Cerebellar cortex (tissue), 1 donor: Measurements from ENCODE around the gene ACTMAP.
"Not testable (repeated sequence)": the region's sequence is repeated elsewhere in the genome, so short reads cannot be mapped to it uniquely, and the experiment has no call there.

Experiments
- DNase-seq: peaks from one replicate; pipeline ENCODE4 v3.0.0-alpha.2; 2015; ENCODE audit warnings: low spot score

Gene ACTMAP, protein sequence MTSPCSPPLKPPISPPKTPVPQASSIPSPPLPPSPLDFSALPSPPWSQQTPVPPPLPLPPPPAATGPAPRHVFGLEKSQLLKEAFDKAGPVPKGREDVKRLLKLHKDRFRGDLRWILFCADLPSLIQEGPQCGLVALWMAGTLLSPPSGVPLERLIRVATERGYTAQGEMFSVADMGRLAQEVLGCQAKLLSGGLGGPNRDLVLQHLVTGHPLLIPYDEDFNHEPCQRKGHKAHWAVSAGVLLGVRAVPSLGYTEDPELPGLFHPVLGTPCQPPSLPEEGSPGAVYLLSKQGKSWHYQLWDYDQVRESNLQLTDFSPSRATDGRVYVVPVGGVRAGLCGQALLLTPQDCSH

GRCh38 chr19:40750058-40750873, at the start of gene ACTMAP:
Gene ACTMAP, minus strand, starts transcription at chr19:40750477. Its CDS starts 674 bp downstream, at chr19:40749803.
- peak; percentile 100 for DNase-seq

GRCh38 chr19:40799558-40800338, 49.5 kb upstream of the ACTMAP start:
- no peak for DNase-seq

DNA sequence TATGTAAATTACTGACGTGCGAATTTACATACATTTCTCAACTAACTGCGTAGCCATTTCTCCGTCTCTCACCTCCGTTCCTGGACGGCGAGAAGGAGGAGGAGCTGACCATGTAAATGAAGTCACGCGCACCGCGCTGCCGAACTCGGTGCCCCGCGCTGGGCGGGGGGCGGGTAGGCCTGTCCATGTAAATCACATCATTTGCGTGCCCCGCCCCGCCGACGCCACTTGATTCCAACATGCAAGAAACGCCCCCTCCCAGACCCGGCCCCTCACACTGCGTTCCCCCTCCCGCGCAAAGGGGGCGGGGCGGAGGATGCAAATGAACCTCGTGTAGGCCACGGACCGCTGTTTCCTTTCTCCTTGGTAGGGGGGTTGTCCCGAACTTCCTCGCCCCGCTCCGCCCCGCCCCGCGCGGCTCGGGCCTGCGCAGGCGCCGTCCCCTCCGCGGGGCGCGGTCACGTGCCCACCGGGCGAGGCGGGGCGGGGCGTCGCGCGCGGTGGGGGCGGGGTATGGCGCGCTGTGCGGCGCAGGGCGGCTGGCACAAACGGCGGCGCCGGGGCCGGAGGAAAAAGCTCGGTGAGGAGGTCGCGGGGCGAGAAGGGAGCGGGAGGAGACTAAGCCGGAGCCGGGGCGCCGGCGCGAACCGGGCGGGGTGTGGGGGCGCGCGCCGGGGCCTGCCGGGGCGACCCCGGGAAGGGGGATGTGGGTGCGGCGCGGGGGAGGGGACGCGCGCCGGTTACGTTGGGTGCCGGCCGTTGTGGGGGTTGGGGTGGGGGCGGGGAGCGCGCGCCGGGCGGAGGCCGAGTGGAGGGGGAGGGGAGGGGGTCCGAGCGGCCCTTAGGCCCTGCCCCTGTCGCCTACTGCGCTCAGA, 48.6 kb upstream of the ACTMAP start, which contains the start of gene EGLN2:
EGLN2 (plus strand) TSS at position 509 of the 875 bp plus-strand sequence. CDS start 1,382 bp downstream, outside the sequence.
- DNase-seq = peak; percentile 100

DNA sequence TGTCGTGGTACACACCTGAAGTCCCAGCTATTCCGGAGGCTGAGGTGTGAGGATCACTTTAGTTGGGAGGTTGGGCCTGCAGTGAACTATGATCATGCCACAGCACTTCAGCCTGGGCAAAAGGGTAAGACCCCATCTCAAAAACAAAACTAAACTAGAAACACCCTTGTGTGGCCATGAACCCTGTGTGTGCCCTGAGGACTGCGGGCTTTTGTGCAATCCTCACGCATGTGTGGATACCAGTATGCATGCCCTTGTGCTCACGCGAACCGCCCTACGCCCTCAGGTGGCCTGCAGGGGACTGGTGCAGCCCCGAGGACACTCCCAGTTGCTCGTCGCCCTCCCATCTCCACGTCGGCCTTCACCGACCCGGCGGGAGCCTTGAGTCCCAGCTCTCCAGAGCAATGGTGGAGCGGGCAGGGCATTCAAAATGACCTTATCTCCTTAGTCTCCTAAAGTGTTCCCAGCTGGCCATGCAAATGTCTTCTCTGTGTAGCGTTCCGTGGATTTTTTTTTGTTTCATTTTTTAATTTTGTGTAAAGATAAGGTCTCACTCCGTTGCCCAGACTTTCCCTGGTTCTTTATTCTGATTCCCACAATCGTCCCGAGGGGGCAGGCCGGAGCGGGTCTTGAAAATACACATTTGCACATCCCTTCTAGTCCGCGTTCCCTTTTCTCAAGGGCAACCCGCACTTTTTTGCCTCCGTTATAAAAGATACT, 47.8 kb upstream of the ACTMAP start:
- DNase-seq = peak; percentile 73

DNA sequence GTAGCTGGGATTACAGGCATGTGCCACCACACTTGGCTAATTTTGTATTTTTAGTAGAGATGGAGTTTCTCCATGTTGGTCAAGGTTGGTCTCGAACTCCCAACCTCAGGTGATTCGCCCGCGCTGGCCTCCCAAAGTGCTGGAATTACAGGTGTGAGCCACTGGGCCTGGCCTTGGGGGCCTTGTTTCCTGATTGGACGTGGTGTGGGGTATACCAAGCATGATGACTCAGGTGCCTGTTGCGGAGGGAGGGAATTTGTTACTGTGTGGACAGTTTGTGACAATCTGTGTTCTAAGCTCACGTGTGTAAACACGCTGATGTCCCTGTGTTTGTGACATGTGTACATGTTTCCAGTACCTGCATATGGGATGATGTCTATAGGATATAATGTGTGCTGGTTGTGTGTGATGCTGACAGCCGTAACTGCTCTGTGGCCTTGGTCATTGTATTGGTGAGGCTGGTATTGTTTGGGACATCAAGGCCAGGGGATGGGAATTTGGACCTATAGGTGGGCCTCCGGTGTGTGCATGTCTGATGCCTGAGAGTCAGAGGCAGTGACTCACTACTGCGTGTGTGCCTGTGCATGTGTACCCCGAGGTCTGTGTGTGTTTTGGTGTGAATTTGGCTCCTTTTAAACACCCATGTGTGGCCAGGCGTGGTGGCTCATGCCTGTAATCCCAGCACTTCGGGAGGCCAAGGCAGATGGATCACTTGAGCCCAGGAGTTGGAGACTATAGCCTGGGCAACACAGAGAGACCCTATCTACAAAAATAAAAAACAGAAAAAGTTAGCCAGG, 47.1 kb upstream of the ACTMAP start:
- no peak for DNase-seq

DNA sequence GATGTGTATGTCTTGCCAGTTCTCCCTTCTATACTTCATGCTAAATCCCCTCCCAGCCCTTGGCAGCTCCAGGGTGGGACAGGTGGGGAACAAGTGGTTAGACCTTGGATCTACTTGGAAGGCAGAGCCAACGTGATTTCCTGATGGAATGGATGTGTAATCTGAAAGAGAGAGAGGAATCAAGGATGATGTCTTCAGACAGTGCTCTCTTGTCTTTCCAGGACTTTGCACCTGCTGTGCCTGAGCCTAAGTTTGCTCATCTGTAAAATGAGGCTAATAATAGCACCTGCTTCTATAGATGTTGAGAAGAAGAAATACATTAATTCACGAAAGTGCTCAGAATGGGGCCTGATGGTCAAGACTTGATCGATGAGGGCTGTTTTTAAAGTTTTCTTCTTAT, 41.7 kb upstream of the ACTMAP start:
- no peak for DNase-seq

DNA sequence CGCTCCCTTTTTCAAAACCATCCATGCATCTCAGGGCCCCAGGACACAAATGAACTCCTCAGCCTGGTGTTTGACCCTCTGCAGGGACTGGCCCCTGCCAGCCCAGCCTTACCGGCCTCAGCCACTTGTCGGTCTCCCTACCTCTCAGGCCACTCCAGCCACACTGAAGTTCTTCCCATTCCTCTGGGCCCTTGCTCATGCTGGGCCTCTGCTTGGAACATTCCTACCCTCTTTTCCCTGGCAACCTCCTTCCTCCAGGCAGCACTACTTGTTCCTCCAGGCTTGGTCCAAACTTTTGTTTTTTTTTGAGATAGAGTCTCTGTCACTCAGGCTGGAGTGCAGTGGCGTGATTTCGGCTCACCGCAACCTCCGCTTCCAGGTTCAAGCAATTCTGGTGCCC, 41.1 kb upstream of the ACTMAP start:
- DNase-seq = no peak

DNA sequence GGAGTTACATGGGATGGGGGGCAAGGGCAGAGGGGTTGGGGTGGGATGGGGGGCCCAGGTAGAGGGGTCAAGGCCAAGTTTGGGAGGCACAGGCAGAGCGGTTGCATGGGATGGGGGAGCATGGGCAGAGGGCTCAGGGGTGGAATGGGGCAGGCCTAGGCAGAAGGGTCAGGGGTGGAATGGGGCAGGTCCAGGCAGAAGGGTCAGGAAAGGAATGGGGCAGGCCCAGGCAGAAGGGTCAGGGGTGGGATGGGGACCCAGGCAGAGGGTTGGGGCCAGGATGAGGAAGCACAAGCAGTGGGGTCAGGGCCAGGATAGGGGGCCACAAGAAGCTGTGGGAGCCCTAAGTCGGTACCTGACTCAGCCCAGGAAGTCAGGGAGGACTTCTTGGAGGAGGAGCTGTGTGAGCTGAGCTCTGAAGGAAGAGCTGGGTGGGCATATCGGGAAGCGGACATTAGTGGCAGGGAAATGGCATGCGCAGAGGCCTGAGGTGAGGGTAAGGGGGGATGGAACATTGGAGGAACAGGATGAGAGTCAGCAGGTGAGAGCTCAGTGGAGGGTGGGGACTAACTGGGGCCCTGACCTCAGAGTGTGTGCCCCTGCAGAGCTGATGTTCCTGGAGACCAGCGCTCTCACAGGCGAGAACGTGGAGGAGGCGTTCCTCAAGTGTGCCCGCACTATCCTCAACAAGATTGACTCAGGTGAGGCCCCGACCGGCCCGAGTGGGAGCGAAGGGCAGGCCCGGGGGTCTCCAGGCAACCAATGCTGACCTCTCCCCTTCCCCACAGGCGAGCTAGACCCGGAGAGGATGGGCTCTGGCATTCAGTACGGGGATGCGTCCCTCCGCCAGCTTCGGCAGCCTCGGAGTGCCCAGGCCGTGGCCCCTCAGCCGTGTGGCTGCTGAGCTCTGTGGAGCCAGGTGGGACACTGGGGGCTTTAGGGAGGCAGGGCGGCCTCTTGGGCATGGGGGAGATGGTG, 36.1 kb upstream of the ACTMAP start:
- DNase-seq = no peak

GRCh38 chr19:40785526-40785925, 35.2 kb upstream of the ACTMAP start:
- no peak for DNase-seq

GRCh38 chr19:40784146-40784545, 33.9 kb upstream of the ACTMAP start:
- not testable (repeated sequence) for DNase-seq

- no peak for DNase-seq
Measured at GRCh38 chr19:40783711-40784110, 33.4 kb upstream of the ACTMAP start.

DNA sequence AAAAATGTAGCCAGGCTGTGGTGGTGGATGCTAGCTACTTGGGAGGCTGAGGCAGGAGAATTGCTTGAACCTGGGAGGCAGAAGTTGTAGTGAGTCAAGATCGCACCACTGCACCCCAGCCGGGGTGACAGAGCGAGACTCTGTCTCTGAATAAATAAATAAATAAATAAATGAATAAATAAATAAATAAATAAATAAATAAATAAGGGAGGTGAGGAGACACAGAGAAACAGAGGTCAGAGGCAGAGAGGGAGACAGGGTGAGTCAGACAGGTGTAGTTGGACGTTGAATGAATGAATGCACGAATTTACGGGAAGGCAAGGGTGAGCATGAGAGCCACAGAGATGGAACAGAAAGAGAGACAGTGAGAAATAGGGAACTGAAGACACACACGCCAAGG, 30.9 kb upstream of the ACTMAP start:
- no peak for DNase-seq

GRCh38 chr19:40780582-40780981, 30.3 kb upstream of the ACTMAP start:
- DNase-seq = no peak

DNA sequence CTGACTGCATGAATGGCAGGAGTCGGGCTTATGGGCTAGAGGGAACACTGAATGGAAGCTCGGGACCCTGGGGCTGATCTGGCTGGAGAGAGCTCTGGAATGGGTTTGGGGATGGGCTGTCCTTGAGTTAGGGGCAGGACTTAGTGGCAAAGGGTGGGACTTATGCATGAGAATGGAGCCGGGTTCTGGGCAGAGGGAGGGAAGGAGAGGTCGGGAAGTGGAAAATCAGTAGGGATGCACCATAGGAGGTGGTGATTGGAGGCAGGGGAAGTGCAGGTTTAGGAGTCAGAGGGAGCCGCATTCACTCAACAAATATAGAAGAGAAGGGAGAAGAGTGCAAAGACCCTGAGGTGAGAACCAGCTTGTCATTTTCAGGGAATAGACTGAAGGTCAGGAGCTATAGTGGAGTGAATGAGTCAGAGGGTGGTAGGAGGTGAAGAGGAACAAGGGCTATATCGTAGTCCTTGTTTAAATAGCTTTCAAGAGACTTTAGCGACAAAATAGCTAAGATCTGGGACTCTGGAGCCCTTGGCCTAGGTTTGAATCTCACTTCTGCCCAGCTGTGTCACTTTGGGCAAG, 28.5 kb upstream of the ACTMAP start:
- DNase-seq = no peak

DNA sequence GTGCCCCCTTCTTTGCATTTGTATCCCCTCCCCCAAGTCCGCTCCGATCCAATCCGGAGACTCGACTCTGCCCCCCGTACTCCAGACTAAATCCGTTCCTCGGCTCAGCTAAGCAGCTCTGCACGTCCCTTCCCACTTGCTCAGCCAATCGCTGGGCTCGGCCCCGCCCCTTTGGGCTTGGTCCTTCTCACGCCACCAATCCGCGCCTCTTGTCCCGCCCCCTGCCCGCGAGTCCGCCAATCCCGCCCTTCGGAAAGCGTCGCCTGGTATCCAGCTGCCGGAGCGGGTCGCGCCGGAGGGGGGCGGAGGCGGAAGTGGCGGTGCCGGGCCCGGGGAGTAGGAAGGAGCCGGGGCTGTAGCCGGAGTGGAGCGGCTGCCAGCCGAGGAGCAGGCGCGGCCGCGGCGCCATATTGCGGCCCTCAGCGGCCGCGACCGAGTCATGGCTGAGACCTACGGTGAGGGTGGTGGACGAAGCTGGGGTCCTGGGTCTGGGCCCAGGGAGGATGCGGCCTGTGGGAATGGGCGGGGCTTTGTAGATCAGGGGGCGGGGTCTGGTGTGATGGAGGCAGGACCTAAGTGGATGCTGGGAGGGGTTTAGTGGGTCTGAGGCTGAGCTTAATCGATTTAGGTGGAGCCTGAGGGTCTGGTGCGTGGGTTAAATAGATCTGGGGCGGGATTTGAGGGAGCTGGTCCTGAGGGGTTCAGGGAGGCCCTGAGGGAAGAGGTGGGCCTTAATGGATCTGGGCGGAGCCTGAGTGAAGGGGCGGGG, 27.8 kb upstream of the ACTMAP start, which contains the start of gene RAB4B:
RAB4B (plus strand) TSS at position 311 of the 769 bp plus-strand sequence; CDS start at position 440, 129 bp downstream.
- DNase-seq = peak; percentile 100

- DNase-seq = no peak
Measured at GRCh38 chr19:40777645-40777936, 27.3 kb upstream of the ACTMAP start.

DNA sequence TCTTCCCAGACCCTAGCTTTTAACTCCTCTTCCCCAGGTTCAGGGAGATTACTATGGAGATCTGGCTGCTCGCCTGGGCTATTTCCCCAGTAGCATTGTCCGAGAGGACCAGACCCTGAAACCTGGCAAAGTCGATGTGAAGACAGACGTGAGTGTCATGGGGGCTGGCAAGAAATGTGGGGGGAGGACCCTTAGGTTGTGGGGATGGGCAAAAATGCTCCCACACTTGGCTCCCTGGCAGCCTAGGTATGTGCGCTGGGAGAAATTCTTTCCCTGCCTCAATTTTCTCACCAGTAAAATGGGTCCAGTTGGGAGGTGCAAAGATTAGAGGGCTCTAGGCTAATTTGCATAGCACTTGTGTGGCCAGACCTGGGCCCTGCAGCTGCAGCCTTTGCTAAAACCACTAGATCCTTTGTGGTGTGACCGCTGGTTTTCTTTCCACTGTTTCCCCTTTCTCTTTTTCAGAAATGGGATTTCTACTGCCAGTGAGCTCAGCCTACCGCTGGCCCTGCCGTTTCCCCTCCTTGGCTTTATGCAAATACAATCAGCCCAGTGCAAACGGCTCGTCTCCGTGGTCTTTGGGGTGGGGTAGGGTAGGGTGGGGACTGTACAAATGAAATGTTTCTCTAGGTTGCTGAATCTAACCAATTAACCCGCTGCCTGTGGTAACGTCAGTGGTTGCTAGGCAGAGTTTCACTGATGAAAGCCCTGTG, 26.8 kb upstream of the ACTMAP start:
- peak; percentile 99 for DNase-seq
